Measurements from ENCODE around the gene ZFHX3. TPM values are rescaled to one million over a fixed set of nuclear protein-coding genes. Genes with fewer than 3 reads are reported as not detected.

ZFHX3 gene
- total and polyA plus RNA-seq, 2 of the 8 experiments (the other 6 are each of a cell fraction or from before 2014, with no cell fraction given), result 0.08 to 0.99 TPM

GRCh38 chr16:72913551-72913950 lies 134.4 kb downstream of the ZFHX3 start (continued):
- no peak for TF ChIP-seq BRCA1 (IDR thresholded peaks at IDR 0.05; ENCODE audit: low read depth, low read length)
- TF ChIP-seq NRF1 (IDR thresholded peaks at IDR 0.05; ENCODE audit: low read depth, low read length), result no peak
- TF ChIP-seq EGR1 (IDR thresholded peaks at IDR 0.05; ENCODE audit: borderline replicate concordance, low read depth, low read length), result no peak
- no peak for TF ChIP-seq JUND (IDR thresholded peaks at IDR 0.05; ENCODE audit: low read length)
- TF ChIP-seq, protein P1, sequence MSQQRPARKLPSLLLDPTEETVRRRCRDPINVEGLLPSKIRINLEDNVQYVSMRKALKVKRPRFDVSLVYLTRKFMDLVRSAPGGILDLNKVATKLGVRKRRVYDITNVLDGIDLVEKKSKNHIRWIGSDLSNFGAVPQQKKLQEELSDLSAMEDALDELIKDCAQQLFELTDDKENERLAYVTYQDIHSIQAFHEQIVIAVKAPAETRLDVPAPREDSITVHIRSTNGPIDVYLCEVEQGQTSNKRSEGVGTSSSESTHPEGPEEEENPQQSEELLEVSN (IDR thresholded peaks at IDR 0.05), result no peak
- no peak for TF ChIP-seq SP4 (IDR thresholded peaks at IDR 0.05; ENCODE audit: low read length)
- TF ChIP-seq EP300 (IDR thresholded peaks at IDR 0.05; ENCODE audit: borderline replicate concordance in 1 of 2, low read depth in 2 of 2, low read length in 2 of 2), result no peak
- TF ChIP-seq SIRT6 (IDR thresholded peaks at IDR 0.05; ENCODE audit: low read length), result no peak
